NAMALWA (cell line): ENCODE results near the gene MYH6.

ENCODE experiments used
- DNase-seq: peaks from one replicate; pipeline ENCODE4 v3.0.0-alpha.2; 2015; ENCODE audit warnings: low spot score

MYH6 gene

GRCh38 chr14:23376482-23377197 is 31.4 kb downstream of the MYH6 start, which contains the start of gene CMTM5:
Gene CMTM5, plus strand, starts transcription at chr14:23377046. Its CDS starts 206 bp downstream, at chr14:23377252.
- no peak for DNase-seq

GRCh38 chr14:23375527-23376251 is 32.4 kb downstream of the MYH6 start:
- no peak for DNase-seq

- DNase-seq, result no peak
Observed at GRCh38 chr14:23373041-23373440, 35.0 kb downstream of the MYH6 start.

- no peak for DNase-seq
Observed at GRCh38 chr14:23372509-23372908, 35.6 kb downstream of the MYH6 start, which contains the start of gene IL25. Gene IL25, plus strand, starts transcription at chr14:23372809.

- DNase-seq, result no peak
Observed at GRCh38 chr14:23371865-23372264, 36.2 kb downstream of the MYH6 start.

- DNase-seq, result no peak
Observed at GRCh38 chr14:23370221-23370620, 37.9 kb downstream of the MYH6 start.

GRCh38 chr14:23366426-23366921 is 41.6 kb downstream of the MYH6 start:
- no peak for DNase-seq

- no peak for DNase-seq
Observed at GRCh38 chr14:23365732-23366425, 42.2 kb downstream of the MYH6 start.

- DNase-seq, result no peak
Observed at GRCh38 chr14:23365036-23365731, 42.9 kb downstream of the MYH6 start, which contains the start of gene EFS. Gene EFS, minus strand, starts transcription at chr14:23365172. Its CDS starts 147 bp downstream, at chr14:23365025.

GRCh38 chr14:23364164-23365035 is 43.7 kb downstream of the MYH6 start:
- DNase-seq, result no peak

GRCh38 chr14:23362200-23362599 is 45.9 kb downstream of the MYH6 start:
- peak; percentile 7 for DNase-seq

- DNase-seq, result no peak
Observed at GRCh38 chr14:23361763-23362162, 46.3 kb downstream of the MYH6 start.

- DNase-seq, result no peak
Observed at GRCh38 chr14:23361320-23361719, 46.8 kb downstream of the MYH6 start.

GRCh38 chr14:23360496-23360895 is 47.6 kb downstream of the MYH6 start:
- no peak for DNase-seq

GRCh38 chr14:23359722-23360447 is 48.2 kb downstream of the MYH6 start:
- DNase-seq, result no peak

- DNase-seq, result no peak
Observed at GRCh38 chr14:23359167-23359626, 48.9 kb downstream of the MYH6 start.

GRCh38 chr14:23358553-23359166 is 49.4 kb downstream of the MYH6 start:
- DNase-seq, result no peak

GRCh38 chr14:23358042-23358441 is 50.0 kb downstream of the MYH6 start:
- DNase-seq, result no peak

GRCh38 chr14:23357261-23357660 is 50.8 kb downstream of the MYH6 start:
- no peak for DNase-seq

GRCh38 chr14:23356662-23357061 is 51.4 kb downstream of the MYH6 start:
- DNase-seq, result no peak
